RPMI7951 (cell line): ENCODE data around the gene IL12RB2. TPM values are rescaled to one million over a fixed set of nuclear protein-coding genes. Genes with fewer than 3 reads are reported as not detected.
"Not testable (repeated sequence)": the region's sequence is repeated elsewhere in the genome, so short reads cannot be mapped to it uniquely, and the experiment has no call there.

Experiments
- DNase-seq: peaks from one replicate; pipeline ENCODE4 v3.0.0-alpha.2; 2012; ENCODE audit warnings: low read depth
- total RNA-seq: library from RNA; depleted of rRNA; stranded (reverse); fragments of >200 nt; shearing (Covaris generic); gene quantifications from 2 replicates; pipeline ENCODE4 v1.2.3, GENCODE V29; 2014

The IL12RB2 gene
- total RNA-seq, 1 experiment from 2014 or later, result not detected

GRCh38 chr1:67394548-67394947, 86.9 kb downstream of the IL12RB2 start:
- no peak for DNase-seq

- no peak for DNase-seq
These were observed 91.7 kb downstream of the IL12RB2 start for GRCh38 chr1:67399199-67399993.

- peak; percentile 28 for DNase-seq
These were observed 92.5 kb downstream of the IL12RB2 start for GRCh38 chr1:67400029-67400786.

- no peak for DNase-seq
These were observed 93.8 kb downstream of the IL12RB2 start for GRCh38 chr1:67401443-67401842.

- peak; percentile 28 for DNase-seq
These were observed 96.5 kb downstream of the IL12RB2 start for GRCh38 chr1:67404212-67404620.

GRCh38 chr1:67405473-67406245, 98.0 kb downstream of the IL12RB2 start:
- DNase-seq, result no peak

- DNase-seq, result no peak
These were observed 99.8 kb downstream of the IL12RB2 start for GRCh38 chr1:67407498-67407897.

- no peak for DNase-seq
These were observed 100.5 kb downstream of the IL12RB2 start for GRCh38 chr1:67408148-67408547.

GRCh38 chr1:67413101-67413500, 105.4 kb downstream of the IL12RB2 start:
- not testable (repeated sequence) for DNase-seq

GRCh38 chr1:67414574-67414973, 106.9 kb downstream of the IL12RB2 start:
- DNase-seq, result no peak

GRCh38 chr1:67415041-67415440, 107.4 kb downstream of the IL12RB2 start:
- DNase-seq, result no peak

- not testable (repeated sequence) for DNase-seq
These were observed 110.1 kb downstream of the IL12RB2 start for GRCh38 chr1:67417733-67418132.

GRCh38 chr1:67418839-67419586, 111.3 kb downstream of the IL12RB2 start:
- no peak for DNase-seq

GRCh38 chr1:67420835-67421492, 113.3 kb downstream of the IL12RB2 start:
- DNase-seq, result no peak

- DNase-seq, result no peak
These were observed 119.8 kb downstream of the IL12RB2 start for GRCh38 chr1:67427465-67427864.

GRCh38 chr1:67427947-67428346, 120.3 kb downstream of the IL12RB2 start:
- DNase-seq, result no peak

- peak; percentile 20 for DNase-seq
These were observed 121.4 kb downstream of the IL12RB2 start for GRCh38 chr1:67429011-67429527.

GRCh38 chr1:67429528-67430357, 122.1 kb downstream of the IL12RB2 start:
- DNase-seq, result peak; percentile 23

GRCh38 chr1:67430358-67431155, 122.9 kb downstream of the IL12RB2 start, which contains the start of gene SERBP1:
Gene SERBP1 (minus strand): TSS chr1:67430402. CDS start chr1:67430300, 102 bp downstream.
- peak; percentile 96 for DNase-seq
